Liver (tissue), 9 donors: ENCODE measurements around the gene SECTM1. TPM values are rescaled to one million over a fixed set of nuclear protein-coding genes. Genes with fewer than 3 reads are reported as not detected.

Experiments
- DNase-seq: peaks from one replicate; pipeline ENCODE4 v3.0.0-alpha.2; 2017; ENCODE audit warnings: low spot score
- H3K27ac ChIP-seq, 2 donors: one replicate each; pipeline ENCODE4 v1.7.0; 2013; ENCODE audit warnings: inconsistent platforms in 2 of 2, low read length in 2 of 2, control low read depth in 1 of 2, low read depth in 1 of 2, mild to moderate bottlenecking in 1 of 2
- H3K27me3 ChIP-seq, 4 donors: one replicate each; pipeline versions ENCODE4 v1.6.1 to v1.7.0; 2013; ENCODE audit warnings: low read length in 3 of 4, inconsistent platforms in 1 of 4, mild to moderate bottlenecking in 1 of 4, moderate library complexity in 1 of 4; ENCODE audit not compliant: control insufficient read depth in 4 of 4, insufficient read depth in 4 of 4
- H3K36me3 ChIP-seq, 4 donors: one replicate each; pipeline versions ENCODE4 v1.6.1 to v1.7.0; 2013; ENCODE audit warnings: low read length in 3 of 4, mild to moderate bottlenecking in 3 of 4, low read depth in 1 of 4, moderate library complexity in 1 of 4; ENCODE audit not compliant: control insufficient read depth in 4 of 4, insufficient read depth in 3 of 4
- H3K4me1 ChIP-seq, 4 donors: one replicate each; pipeline versions ENCODE4 v1.6.1 to v1.7.0; 2013; ENCODE audit warnings: low read length in 3 of 4, mild to moderate bottlenecking in 3 of 4, moderate library complexity in 1 of 4; ENCODE audit not compliant: control insufficient read depth in 4 of 4, insufficient read depth in 4 of 4
- H3K4me3 ChIP-seq, 3 donors: one replicate each; pipeline versions ENCODE4 v1.6.1 to v1.7.0; 2013; ENCODE audit warnings: low read length in 3 of 3, control low read depth in 1 of 3, low read depth in 1 of 3, mild to moderate bottlenecking in 1 of 3
- H3K9ac ChIP-seq, 2 donors: one replicate each; pipeline ENCODE4 v1.7.0; 2013; ENCODE audit warnings: low read length in 2 of 2, mild to moderate bottlenecking in 2 of 2, moderate library complexity in 2 of 2, control low read depth in 1 of 2, low read depth in 1 of 2
- H3K9me3 ChIP-seq, 4 donors: one replicate each; pipeline versions ENCODE4 v1.6.1 to v1.7.0; 2013; ENCODE audit warnings: low read length in 3 of 4; ENCODE audit not compliant: control insufficient read depth in 4 of 4
- CTCF ChIP-seq: fragments of 150-350 bp; IDR thresholded peaks from 2 replicates; pipeline ENCODE4 v1.5.1; 2017; ENCODE audit warnings: improper control_type of control experiment, low read depth, low read length; ENCODE audit not compliant: missing input control
- EGR1 ChIP-seq, 2 donors: IDR thresholded peaks; 2 replicates each; pipeline ENCODE4 v1.6.1; 2016 to 2018; ENCODE audit warnings: antibody characterized with exemption in 2 of 2, low read depth in 2 of 2
- FOXA1 ChIP-seq: IDR thresholded peaks from 2 replicates; pipeline ENCODE4 v1.6.1; 2016; ENCODE audit warnings: antibody characterized with exemption
- FOXA2 ChIP-seq: IDR thresholded peaks from 2 replicates; pipeline ENCODE4 v1.6.1; 2016; ENCODE audit warnings: antibody characterized with exemption
- GABPA ChIP-seq, 2 donors: IDR thresholded peaks in 1 of 2; conservative IDR thresholded peaks in 1 of 2; 2 replicates each; pipeline ENCODE4 v1.6.1; 2016; ENCODE audit warnings: antibody characterized with exemption in 2 of 2, mild to moderate bottlenecking in 1 of 2, moderate library complexity in 1 of 2
- HNF4A ChIP-seq, 2 donors: conservative IDR thresholded peaks; 2 replicates each; pipeline ENCODE4 v1.6.1; 2016; ENCODE audit warnings: antibody characterized with exemption in 2 of 2, mild to moderate bottlenecking in 2 of 2
- HNF4G ChIP-seq: IDR thresholded peaks from 2 replicates; pipeline ENCODE4 v1.6.1; 2016; ENCODE audit warnings: antibody characterized with exemption
- JUND ChIP-seq, 2 donors: IDR thresholded peaks; 2 replicates each; pipeline ENCODE4 v1.6.1; 2016; ENCODE audit warnings: antibody characterized with exemption in 2 of 2
- MAX ChIP-seq: IDR thresholded peaks from 2 replicates; pipeline ENCODE4 v1.6.1; 2016; ENCODE audit warnings: antibody characterized with exemption
- NR2F2 ChIP-seq: IDR thresholded peaks from 2 replicates; pipeline ENCODE4 v1.6.1; 2016; ENCODE audit warnings: antibody characterized with exemption
- RAD21 ChIP-seq, 2 donors: IDR thresholded peaks; 2 replicates each; pipeline ENCODE4 v1.6.1; 2016; ENCODE audit warnings: antibody characterized with exemption in 2 of 2, mild to moderate bottlenecking in 2 of 2
- REST ChIP-seq: IDR thresholded peaks from 2 replicates; pipeline ENCODE4 v1.6.1; 2016; ENCODE audit warnings: antibody characterized with exemption, mild to moderate bottlenecking
- RXRA ChIP-seq, 2 donors: IDR thresholded peaks; 2 replicates each; pipeline ENCODE4 v1.6.1; 2017 to 2018; ENCODE audit warnings: antibody characterized with exemption in 2 of 2, mild to moderate bottlenecking in 1 of 2
- SP1 ChIP-seq: IDR thresholded peaks from 2 replicates; pipeline ENCODE4 v1.6.1; 2018; ENCODE audit warnings: antibody characterized with exemption, mild to moderate bottlenecking
- TAF1 ChIP-seq: conservative IDR thresholded peaks from 2 replicates; pipeline ENCODE4 v1.6.1; 2016; ENCODE audit warnings: antibody characterized with exemption, mild to moderate bottlenecking
- YY1 ChIP-seq: IDR thresholded peaks from 2 replicates; pipeline ENCODE4 v1.6.1; 2016; ENCODE audit warnings: antibody characterized with exemption, mild to moderate bottlenecking
- ZBTB33 ChIP-seq: IDR thresholded peaks from 2 replicates; pipeline ENCODE4 v1.6.1; 2016; ENCODE audit warnings: antibody characterized with exemption
- WGBS: extraction: QIAGEN DNeasy Blood & Tissue Kit; methylation state at CpG from one replicate; pipeline ENCODE4 v1.1.7; 2013; 5-methylcytosine and 5-hydroxymethylcytosine counted together
- polyA plus RNA-seq, 2 donors: library from polyadenylated mRNA; stranded (reverse) in 1 of 2; unstranded in 1 of 2; fragments of 200-250 nt in 1 of 2; fragments of >200 nt in 1 of 2; fragmentation: Nextera tagmentation in 1 of 2; extraction: Ambion mirVana in 1 of 2; gene quantifications; one replicate each; pipeline versions ENCODE4 v1.2.1 to v1.2.3, GENCODE V29; 2013 to 2015
- total RNA-seq, 2 donors: library from RNA; depleted of rRNA; stranded (reverse); fragments of >200 nt; gene quantifications; one replicate each; pipeline ENCODE4 v1.2.3, GENCODE V29; 2014
- donor health status: healthy.
- donor health status: healthy.
- donor health status: healthy.
- donor health status: healthy.
- donor health status: healthy.

SECTM1 gene
- total and polyA plus RNA-seq, 4 donors, result 1.3 to 14.2 (median 4.6) TPM

- Histone ChIP-seq H3K27me3 (no peaks in the 10 kb centered on the region), H3K4me1 (peaks cover 5 to 37% (median 22%) of the 10 kb centered on the region in 4 donors), H3K9me3 (no peaks in the 10 kb centered on the region), H3K27ac (peak overlapping the region; percentile 98 to 99), H3K36me3 (no peaks in the 10 kb centered on the region), H3K9ac (no peak overlapping the region), H3K4me3 (peak overlapping the region in 1 of 3 donors; percentile 48)
- 75% methylated on average over 25 of the region's 25 CpGs for WGBS
- no peak for DNase-seq
- TF ChIP-seq FOXA2 (no peak), MAX (no peak), GABPA (IDR thresholded peaks at IDR 0.05 in 1 of 2, conservative IDR thresholded peaks at IDR 0.05 in 1 of 2) (no peak), EGR1 (IDR thresholded peaks at IDR 0.05; ENCODE audit: low read depth in 2 of 2) (no peak), YY1 (no peak), RAD21 (IDR thresholded peaks at IDR 0.05) (no peak), CTCF (no peak), SP1 (no peak)
Observed at GRCh38 chr17:82334204-82334621, 647 bp upstream of the SECTM1 start.

GRCh38 chr17:82332669-82333278, 792 bp downstream of the SECTM1 start:
- WGBS, result 47% methylated on average over 32 of the region's 32 CpGs
- Histone ChIP-seq H3K9ac (no peak overlapping the region), H3K27me3 (no peaks in the 10 kb centered on the region), H3K4me1 (peaks cover 8 to 50% (median 32%) of the 10 kb centered on the region in 4 donors), H3K27ac (peak overlapping the region in 1 of 2 donors; percentile 11), H3K4me3 (peak overlapping the region in 1 of 3 donors; percentile 48), H3K36me3 (no peaks in the 10 kb centered on the region), H3K9me3 (no peaks in the 10 kb centered on the region)
- TF ChIP-seq JUND (IDR thresholded peaks at IDR 0.05) (peak in 1 of 2 donors; percentile 17), TAF1 (no peak)
- DNase-seq, result no peak

- no peak for TF ChIP-seq FOXA2
- TF ChIP-seq HNF4A (conservative IDR thresholded peaks at IDR 0.05), result no peak
- no peak for TF ChIP-seq HNF4G
- TF ChIP-seq REST, result no peak
- no peak for TF ChIP-seq SP1
- TF ChIP-seq NR2F2, result no peak
- TF ChIP-seq RAD21 (IDR thresholded peaks at IDR 0.05), result no peak
- no peak for TF ChIP-seq CTCF
- TF ChIP-seq JUND (IDR thresholded peaks at IDR 0.05), result no peak
- TF ChIP-seq ZBTB33, result no peak
- no peak for TF ChIP-seq RXRA (IDR thresholded peaks at IDR 0.05)
- no peak for TF ChIP-seq GABPA (IDR thresholded peaks at IDR 0.05 in 1 of 2, conservative IDR thresholded peaks at IDR 0.05 in 1 of 2)
- no peak for TF ChIP-seq FOXA1
- no peak for TF ChIP-seq EGR1 (IDR thresholded peaks at IDR 0.05; ENCODE audit: low read depth in 2 of 2)
- TF ChIP-seq YY1, result no peak
- H3K27ac ChIP-seq, result no peak overlapping the region
- 86% methylated on average over 25 of the region's 25 CpGs for WGBS
- no peak overlapping the region for H3K9ac ChIP-seq
- no peaks in the 10 kb centered on the region for H3K9me3 ChIP-seq
- no peaks in the 10 kb centered on the region for H3K36me3 ChIP-seq
- no peak overlapping the region for H3K4me3 ChIP-seq
- no peaks in the 10 kb centered on the region for H3K27me3 ChIP-seq
- no peak for DNase-seq
- H3K4me1 ChIP-seq, result peaks cover 15 to 63% (median 40%) of the 10 kb centered on the region in 4 donors
Observed at GRCh38 chr17:82331345-82331939, 2.1 kb downstream of the SECTM1 start.
